GM12875 (cell line): ENCODE measurements around the gene GTF2B.
"Not testable (repeated sequence)": the region's sequence is repeated elsewhere in the genome, so short reads cannot be mapped to it uniquely, and the experiment has no call there.

Experiments
- H3K4me3 ChIP-seq: one replicate; pipeline ENCODE4 v1.5.1; 2011; ENCODE audit warnings: low read depth, low read length, control low read depth
- CTCF ChIP-seq: IDR thresholded peaks from 2 replicates; pipeline ENCODE4 v1.5.1; 2011; ENCODE audit warnings: low read depth, mild to moderate bottlenecking, control low read depth, inconsistent platforms, low read length, moderate library complexity, borderline replicate concordance; ENCODE audit not compliant: insufficient read depth

Gene GTF2B

GRCh38 chr1:88891318-88891950 is at the start of gene GTF2B:
TSS of gene GTF2B (minus strand) at chr1:88891567. CDS start at chr1:88891499, 68 bp downstream.
- H3K4me3 ChIP-seq, result peak within 1 kb of the TSS; percentile 99
- TF ChIP-seq CTCF, result no peak

GRCh38 chr1:88938528-88938927 is 47.2 kb upstream of the GTF2B start:
- H3K4me3 ChIP-seq, result not testable (repeated sequence)

- no peak for TF ChIP-seq CTCF
- no peak overlapping the region for H3K4me3 ChIP-seq
Measured at GRCh38 chr1:88936760-88937342, 45.5 kb upstream of the GTF2B start.

- TF ChIP-seq CTCF, result no peak
- H3K4me3 ChIP-seq, result no peak overlapping the region
Measured at GRCh38 chr1:88936223-88936523, 44.8 kb upstream of the GTF2B start.

GRCh38 chr1:88935522-88936222 is 44.3 kb upstream of the GTF2B start:
- peak; percentile 31; the same call in 1 of the 2 replicates for TF ChIP-seq CTCF
- H3K4me3 ChIP-seq, result no peak overlapping the region

GRCh38 chr1:88930176-88930575 is 38.8 kb upstream of the GTF2B start:
- H3K4me3 ChIP-seq, result not testable (repeated sequence)

- no peak for TF ChIP-seq CTCF
- no peak overlapping the region for H3K4me3 ChIP-seq
Measured at GRCh38 chr1:88923224-88923623, 31.9 kb upstream of the GTF2B start.

GRCh38 chr1:88922214-88922613 is 30.8 kb upstream of the GTF2B start:
- TF ChIP-seq CTCF, result no peak
- no peak overlapping the region for H3K4me3 ChIP-seq
